Iris pigment epithelial cell (primary cell): ENCODE results near the gene DMD.
"Not testable (repeated sequence)": the region's sequence is repeated elsewhere in the genome, so short reads cannot be mapped to it uniquely, and the experiment has no call there.

ENCODE experiments used
- DNase-seq: peaks from one replicate; pipeline ENCODE4 v3.0.0-alpha.2; 2011; ENCODE audit warnings: low read depth

DMD gene

GRCh38 chrX:32851556-32851955 lies 359.8 kb downstream of the DMD start:
- no peak for DNase-seq

- DNase-seq, result peak; percentile 2
Measured at GRCh38 chrX:32847921-32848320, 363.4 kb downstream of the DMD start.

- DNase-seq, result no peak
Measured at GRCh38 chrX:32842053-32842452, 369.3 kb downstream of the DMD start.

- no peak for DNase-seq
Measured at GRCh38 chrX:32839781-32840180, 371.6 kb downstream of the DMD start.

- no peak for DNase-seq
Measured at GRCh38 chrX:32825009-32825408, 386.3 kb downstream of the DMD start.

- no peak for DNase-seq
Measured at GRCh38 chrX:32804034-32804433, 407.3 kb downstream of the DMD start.

- no peak for DNase-seq
Measured at GRCh38 chrX:32798990-32799389, 412.4 kb downstream of the DMD start.

- no peak for DNase-seq
Measured at GRCh38 chrX:32788936-32789335, 422.4 kb downstream of the DMD start.

GRCh38 chrX:32780109-32780508 lies 431.2 kb downstream of the DMD start:
- DNase-seq, result no peak

- DNase-seq, result no peak
Measured at GRCh38 chrX:32778965-32779364, 432.4 kb downstream of the DMD start.

- no peak for DNase-seq
Measured at GRCh38 chrX:32774966-32775365, 436.4 kb downstream of the DMD start.

GRCh38 chrX:32749070-32749469 lies 462.3 kb downstream of the DMD start:
- DNase-seq, result peak; percentile 4

- DNase-seq, result peak; percentile 20
Measured at GRCh38 chrX:32745323-32745722, 466.0 kb downstream of the DMD start.

- DNase-seq, result peak; percentile 8
Measured at GRCh38 chrX:32744921-32745320, 466.4 kb downstream of the DMD start.

GRCh38 chrX:32741910-32742309 lies 469.4 kb downstream of the DMD start:
- DNase-seq, result no peak

- DNase-seq, result no peak
Measured at GRCh38 chrX:32708542-32708941, 502.8 kb downstream of the DMD start.

GRCh38 chrX:32705385-32705784 lies 506.0 kb downstream of the DMD start:
- DNase-seq, result not testable (repeated sequence)

GRCh38 chrX:32687379-32687778 lies 524.0 kb downstream of the DMD start:
- DNase-seq, result no peak

- no peak for DNase-seq
Measured at GRCh38 chrX:32678487-32678886, 532.9 kb downstream of the DMD start.

- DNase-seq, result peak; percentile 9
Measured at GRCh38 chrX:32673193-32673592, 538.2 kb downstream of the DMD start.

GRCh38 chrX:32662516-32662915 lies 548.8 kb downstream of the DMD start:
- DNase-seq, result no peak

GRCh38 chrX:32644476-32645245 lies 566.7 kb downstream of the DMD start:
- DNase-seq, result no peak

GRCh38 chrX:32642283-32642682 lies 569.1 kb downstream of the DMD start:
- no peak for DNase-seq

- no peak for DNase-seq
Measured at GRCh38 chrX:32618154-32618553, 593.2 kb downstream of the DMD start.
